B cell (primary cell): Measurements from ENCODE around the gene TRIM25. TPM values are rescaled to one million over a fixed set of nuclear protein-coding genes. Genes with fewer than 3 reads are reported as not detected.

ENCODE experiments used
- ATAC-seq: fragments of 200-7000 bp; cut with Tn5 transposase; one replicate; pipeline ENCODE4 v1.10.0; 2021; ENCODE audit warnings: low read depth, mild to moderate bottlenecking, moderate number of reproducible peaks, moderate library complexity
- CTCF ChIA-PET: fragments of 350-600 bp; sonication (Branson Sonifier 250); formaldehyde crosslinking; loops from one replicate; lab custom pipeline; 2021; ENCODE audit warnings: antibody characterized with exemption, inconsistent platforms; lab: Charles Lee
- POLR2A ChIA-PET: fragments of 350-600 bp; sonication (Branson Sonifier 250); formaldehyde crosslinking; loops from one replicate; lab custom pipeline; 2021; ENCODE audit warnings: antibody characterized with exemption; lab: Charles Lee
- DNase-seq: peaks from one replicate; pipeline ENCODE4 v3.0.0; 2013
- H2AFZ ChIP-seq: 2 replicates; pipeline ENCODE4 v1.6.1; 2012; ENCODE audit warnings: mild to moderate bottlenecking, low read depth, low read length; ENCODE audit not compliant: insufficient read depth, poor library complexity, severe bottlenecking
- H3K27ac ChIP-seq, 2 donors: 1 replicate in 1 of 2; 2 replicates in 1 of 2; pipeline ENCODE4 v1.5.1; 2012 to 2013; ENCODE audit warnings: low read length in 2 of 2, mild to moderate bottlenecking in 2 of 2, moderate library complexity in 1 of 2
- H3K27me3 ChIP-seq, 4 experiments: fragments of 200-600 bp in 1 of 4; sonication (generic) in 1 of 4; replicated peaks in 1 of 4; 1 replicate in 2 of 4; 2 replicates in 2 of 4; pipeline versions ENCODE4 v1.6.1 to v1.7.0; 2013 to 2016; ENCODE audit warnings: low read length in 3 of 4, mild to moderate bottlenecking in 2 of 4, mixed read lengths in 1 of 4, moderate library complexity in 1 of 4; ENCODE audit not compliant: insufficient read depth in 4 of 4, control insufficient read depth in 3 of 4; ENCODE audit errors: control extremely low read depth in 1 of 4
- H3K36me3 ChIP-seq, 2 experiments: replicated peaks in 1 of 2; 1 replicate in 1 of 2; 2 replicates in 1 of 2; pipeline versions ENCODE4 v1.6.1 to v1.7.1; 2013; ENCODE audit warnings: low read length in 1 of 2; ENCODE audit not compliant: insufficient read depth in 2 of 2, control insufficient read depth in 1 of 2; ENCODE audit errors: control extremely low read depth in 1 of 2, extremely low read depth in 1 of 2
- H3K4me1 ChIP-seq, 2 donors: fragments of 200-600 bp in 1 of 2; sonication (generic) in 1 of 2; 1 replicate in 1 of 2; 2 replicates in 1 of 2; pipeline versions ENCODE4 v1.5.1 to v1.6.1; 2013 to 2017; ENCODE audit warnings: low read length in 2 of 2; ENCODE audit not compliant: control insufficient read depth in 2 of 2, insufficient read depth in 2 of 2
- H3K4me2 ChIP-seq: replicated peaks from 2 replicates; pipeline ENCODE3; 2012; ENCODE audit warnings: mild to moderate bottlenecking, low read depth, low read length; ENCODE audit not compliant: poor library complexity, severe bottlenecking
- H3K4me3 ChIP-seq, 5 experiments: fragments of 200-600 bp in 1 of 5; sonication (generic) in 1 of 5; 1 replicate in 3 of 5; 2 replicates in 2 of 5; pipeline versions ENCODE4 v1.5.1 to v1.7.0; 2011 to 2016; ENCODE audit warnings: low read length in 4 of 5, mild to moderate bottlenecking in 4 of 5, low read depth in 2 of 5, control low read depth in 1 of 5, moderate library complexity in 1 of 5; ENCODE audit not compliant: insufficient read depth in 1 of 5; ENCODE audit errors: control extremely low read depth in 1 of 5, extremely low read depth in 1 of 5
- H3K79me2 ChIP-seq: fragments of 200-600 bp; sonication (generic); one replicate; pipeline ENCODE4 v1.6.0; 2016; ENCODE audit warnings: low read length; ENCODE audit not compliant: control insufficient read depth, insufficient read depth
- H3K9ac ChIP-seq: fragments of 200-600 bp; sonication (generic); 2 replicates; pipeline ENCODE4 v1.6.1; 2017; ENCODE audit warnings: mild to moderate bottlenecking, low read length, moderate library complexity
- H3K9me3 ChIP-seq, 3 donors: one replicate each; pipeline versions ENCODE4 v1.6.1 to v1.7.1; 2013; ENCODE audit warnings: low read length in 2 of 3; ENCODE audit not compliant: control insufficient read depth in 2 of 3, insufficient read depth in 1 of 3; ENCODE audit errors: control extremely low read depth in 1 of 3
- H4K20me1 ChIP-seq: 2 replicates; pipeline ENCODE4 v1.6.0; 2012; ENCODE audit warnings: mild to moderate bottlenecking, low read length; ENCODE audit not compliant: insufficient read depth, control insufficient read depth, poor library complexity, severe bottlenecking
- H3K27ac Mint-ChIP-seq: one replicate; pipeline ENCODE4 v1.8.0; 2021; ENCODE audit warnings: mixed read lengths
- H3K27me3 Mint-ChIP-seq: one replicate; pipeline ENCODE4 v1.8.0; 2021; ENCODE audit warnings: mixed read lengths
- H3K4me1 Mint-ChIP-seq: one replicate; pipeline ENCODE4 v1.8.0; 2021; ENCODE audit warnings: mixed read lengths
- H3K4me3 Mint-ChIP-seq: one replicate; pipeline ENCODE4 v1.8.0; 2021; ENCODE audit warnings: mixed read lengths
- H3K9me3 Mint-ChIP-seq: one replicate; pipeline ENCODE4 v1.8.0; 2022; ENCODE audit warnings: mixed read lengths; ENCODE audit not compliant: insufficient read depth
- CTCF ChIP-seq: fragments of 200-600 bp; IDR thresholded peaks from one replicate; pipeline ENCODE4 v1.8.0; 2022; ENCODE audit warnings: antibody characterized with exemption, mild to moderate bottlenecking
- EZH2 ChIP-seq: IDR thresholded peaks from 2 replicates; pipeline ENCODE4 v1.6.1; 2012; ENCODE audit warnings: borderline replicate concordance, low read depth, mild to moderate bottlenecking, moderate library complexity, low read length; ENCODE audit not compliant: insufficient read depth, poor library complexity, severe bottlenecking
- WGBS: methylation state at CpG from one replicate; pipeline ENCODE4 v1.1.5; 2013; ENCODE audit warnings: missing lambda C conversion rate; ENCODE audit not compliant: insufficient coverage; 5-methylcytosine and 5-hydroxymethylcytosine counted together
- intact Hi-C: fragments of 100-400 bp; cut with micrococcal nuclease; formaldehyde crosslinking; loops from one replicate; pipeline ENCODE4 v1.10.0; 2022
- polyA plus RNA-seq: library from polyadenylated mRNA; depleted of rRNA; stranded (reverse); fragments of >200 nt; gene quantifications from 2 replicates; pipeline ENCODE4 v1.2.3, GENCODE V29; 2012
- total RNA-seq, 2 donors: library from RNA; stranded (reverse); fragments of 120-200 nt in 1 of 2; gene quantifications; 1 replicate in 1 of 2; 2 replicates in 1 of 2; pipeline versions ENCODE4 v1.2.3 to v1.2.4, GENCODE V29; 2013 to 2022

The TRIM25 gene
- total and polyA plus RNA-seq, 2 donors (not counting 1 experiment from before 2014, with no cell fraction given) = 38.5 to 92.4 TPM

- Histone ChIP-seq H3K4me1 (no peaks in the 10 kb centered on the region), H3K27ac (no peak overlapping the region), H3K36me3 (peaks cover 0 to 16% of the 10 kb centered on the region in 2 experiments), H3K27me3 (no peaks in the 10 kb centered on the region), H3K9ac (no peak overlapping the region), H3K9me3 (peaks cover 0 to 11% (median 10%) of the 10 kb centered on the region in 3 donors), H3K79me2 (no peaks in the 10 kb centered on the region), H3K4me3 (no peak overlapping the region), H4K20me1 (no peaks in the 10 kb centered on the region), H2AFZ (no peak overlapping the region), H3K4me2 (no peak overlapping the region)
- H3K9me3 Mint-ChIP-seq = peaks cover 4% of the 10 kb centered on the region
- DNase-seq = no peak
- no peaks in the 10 kb centered on the region for H3K4me1 Mint-ChIP-seq
- no peak overlapping the region for H3K4me3 Mint-ChIP-seq
- POLR2A ChIA-PET = no interaction called here
- no CpG with 5 or more reads among the region's 2 CpGs for WGBS
- TF ChIP-seq CTCF (no peak), EZH2 (no peak)
- CTCF ChIA-PET = interaction anchor here (1.0 to 2.1 kb wide), 3 partner anchors 9 to 111 kb away, joined by 4 to 7 read pairs (median 6); no protein-coding TSS in a partner anchor
- intact Hi-C loops = no loop called here
- no peak overlapping the region for H3K27ac Mint-ChIP-seq
- no peaks in the 10 kb centered on the region for H3K27me3 Mint-ChIP-seq
- no peak for ATAC-seq
Observed at GRCh38 chr17:56930739-56931337, 17.0 kb upstream of the TRIM25 start.

GRCh38 chr17:56929362-56929969 lies 15.6 kb upstream of the TRIM25 start:
- intact Hi-C loops = no loop called here
- no peaks in the 10 kb centered on the region for H4K20me1 ChIP-seq
- Mint-ChIP-seq H3K27me3 (no peaks in the 10 kb centered on the region), H3K4me1 (no peaks in the 10 kb centered on the region), H3K27ac (no peak overlapping the region), H3K9me3 (peaks cover 4% of the 10 kb centered on the region), H3K4me3 (no peak overlapping the region)
- ATAC-seq = no peak
- peaks cover 0 to 11% (median 10%) of the 10 kb centered on the region in 3 donors for H3K9me3 ChIP-seq
- H3K4me1 ChIP-seq = no peaks in the 10 kb centered on the region
- H3K4me2 ChIP-seq = no peak overlapping the region
- POLR2A ChIA-PET = no interaction called here
- no peak overlapping the region for H3K27ac ChIP-seq
- no peak for DNase-seq
- no peak overlapping the region for H3K9ac ChIP-seq
- TF ChIP-seq CTCF (no peak), EZH2 (no peak)
- H3K27me3 ChIP-seq = no peaks in the 10 kb centered on the region
- H3K36me3 ChIP-seq = peaks cover 0 to 7% of the 10 kb centered on the region in 2 experiments
- no peak overlapping the region for H3K4me3 ChIP-seq
- no peak overlapping the region for H2AFZ ChIP-seq
- H3K79me2 ChIP-seq = no peaks in the 10 kb centered on the region
- CTCF ChIA-PET = interaction anchor here (0.9 to 2.1 kb wide), 2 partner anchors 10 to 14 kb away, joined by 4 to 7 read pairs; no protein-coding TSS in a partner anchor
